HG03135 (cell line): Measurements from ENCODE around the gene REG4.
"Not testable (repeated sequence)": the region's sequence is repeated elsewhere in the genome, so short reads cannot be mapped to it uniquely, and the experiment has no call there.

Experiments used
- ATAC-seq: cut with Tn5 transposase; IDR thresholded peaks from one replicate; pipeline ENCODE4 v1.9.1; 2021; ENCODE audit warnings: mild to moderate bottlenecking, moderate library complexity; ENCODE audit not compliant: unreplicated experiment

REG4 gene

GRCh38 chr1:119811387-119811786 lies at the start of gene REG4:
Gene REG4 (minus strand): TSS chr1:119811460. CDS start chr1:119808769, 2,691 bp downstream.
- no peak for ATAC-seq

GRCh38 chr1:119859647-119860046 lies 48.4 kb upstream of the REG4 start:
- no peak for ATAC-seq

GRCh38 chr1:119858556-119859214 lies 47.4 kb upstream of the REG4 start:
- not testable (repeated sequence) for ATAC-seq

GRCh38 chr1:119858126-119858525 lies 46.9 kb upstream of the REG4 start:
- ATAC-seq, result no peak

- ATAC-seq, result no peak
Observed at GRCh38 chr1:119853155-119853554, 41.9 kb upstream of the REG4 start.

GRCh38 chr1:119844206-119844605 lies 32.9 kb upstream of the REG4 start:
- ATAC-seq, result not testable (repeated sequence)

GRCh38 chr1:119841306-119841705 lies 30.0 kb upstream of the REG4 start:
- no peak for ATAC-seq

- no peak for ATAC-seq
Observed at GRCh38 chr1:119840745-119841144, 29.5 kb upstream of the REG4 start.

GRCh38 chr1:119838236-119838635 lies 27.0 kb upstream of the REG4 start:
- no peak for ATAC-seq

GRCh38 chr1:119834990-119835389 lies 23.7 kb upstream of the REG4 start:
- ATAC-seq, result no peak

GRCh38 chr1:119831027-119831426 lies 19.8 kb upstream of the REG4 start:
- no peak for ATAC-seq

GRCh38 chr1:119829625-119830024 lies 18.4 kb upstream of the REG4 start:
- no peak for ATAC-seq

GRCh38 chr1:119829006-119829405 lies 17.7 kb upstream of the REG4 start:
- ATAC-seq, result not testable (repeated sequence)

- ATAC-seq, result no peak
Observed at GRCh38 chr1:119828266-119828665, 17.0 kb upstream of the REG4 start.

- no peak for ATAC-seq
Observed at GRCh38 chr1:119827010-119827409, 15.8 kb upstream of the REG4 start.

- ATAC-seq, result no peak
Observed at GRCh38 chr1:119822406-119822805, 11.1 kb upstream of the REG4 start.

GRCh38 chr1:119818181-119818580 lies 6.9 kb upstream of the REG4 start:
- no peak for ATAC-seq

GRCh38 chr1:119816407-119816806 lies 5.1 kb upstream of the REG4 start:
- no peak for ATAC-seq

GRCh38 chr1:119815928-119816327 lies 4.7 kb upstream of the REG4 start:
- no peak for ATAC-seq

GRCh38 chr1:119815361-119815760 lies 4.1 kb upstream of the REG4 start:
- ATAC-seq, result no peak

GRCh38 chr1:119814288-119814687 lies 3.0 kb upstream of the REG4 start:
- ATAC-seq, result no peak

- no peak for ATAC-seq
Observed at GRCh38 chr1:119811985-119812557, 811 bp upstream of the REG4 start.
